Measurements from ENCODE around the gene TSKU. TPM values are rescaled to one million over a fixed set of nuclear protein-coding genes. Genes with fewer than 3 reads are reported as not detected.

TSKU gene
- total RNA-seq, 2 experiments from 2014 or later: 1.5 to 1.8 TPM

- no peak overlapping the region for H3K4me2 ChIP-seq (ENCODE audit: low read length)
- TF ChIP-seq, protein P1, sequence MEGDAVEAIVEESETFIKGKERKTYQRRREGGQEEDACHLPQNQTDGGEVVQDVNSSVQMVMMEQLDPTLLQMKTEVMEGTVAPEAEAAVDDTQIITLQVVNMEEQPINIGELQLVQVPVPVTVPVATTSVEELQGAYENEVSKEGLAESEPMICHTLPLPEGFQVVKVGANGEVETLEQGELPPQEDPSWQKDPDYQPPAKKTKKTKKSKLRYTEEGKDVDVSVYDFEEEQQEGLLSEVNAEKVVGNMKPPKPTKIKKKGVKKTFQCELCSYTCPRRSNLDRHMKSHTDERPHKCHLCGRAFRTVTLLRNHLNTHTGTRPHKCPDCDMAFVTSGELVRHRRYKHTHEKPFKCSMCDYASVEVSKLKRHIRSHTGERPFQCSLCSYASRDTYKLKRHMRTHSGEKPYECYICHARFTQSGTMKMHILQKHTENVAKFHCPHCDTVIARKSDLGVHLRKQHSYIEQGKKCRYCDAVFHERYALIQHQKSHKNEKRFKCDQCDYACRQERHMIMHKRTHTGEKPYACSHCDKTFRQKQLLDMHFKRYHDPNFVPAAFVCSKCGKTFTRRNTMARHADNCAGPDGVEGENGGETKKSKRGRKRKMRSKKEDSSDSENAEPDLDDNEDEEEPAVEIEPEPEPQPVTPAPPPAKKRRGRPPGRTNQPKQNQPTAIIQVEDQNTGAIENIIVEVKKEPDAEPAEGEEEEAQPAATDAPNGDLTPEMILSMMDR (conservative IDR thresholded peaks at IDR 0.05; ENCODE audit: low read length): no peak
- no peak for TF ChIP-seq EZH2phosphoT487 (IDR thresholded peaks at IDR 0.05; ENCODE audit: borderline replicate concordance, low read depth, low read length)
- no peaks in the 10 kb centered on the region for H3K4me1 ChIP-seq (ENCODE audit: insufficient read depth, low read length, poor library complexity, severe bottlenecking)
- H3K9me3 ChIP-seq (ENCODE audit: low read length): no peaks in the 10 kb centered on the region
- ChIA-PET CTCF (ENCODE audit: unreplicated experiment) (interaction anchor here (0.7 kb wide), 1 partner anchor 18 kb away, joined by 3 read pairs; no protein-coding TSS in a partner anchor), POLR2A (no interaction called here)
- no peak overlapping the region for H3K27ac ChIP-seq (ENCODE audit: low read depth, low read length, poor library complexity, severe bottlenecking)
- no TSS peak for BruUV-seq (replicated peaks)
- H3K4me3 ChIP-seq (ENCODE audit: low read depth, low read length, poor library complexity, severe bottlenecking): no peak overlapping the region
- no peak overlapping the region for H2AFZ ChIP-seq (ENCODE audit: low read length)
- H3K9me2 ChIP-seq (ENCODE audit: insufficient read depth, low read length): no peaks in the 10 kb centered on the region
- intact Hi-C loops (cut with micrococcal nuclease; ENCODE audit: unreplicated experiment): no loop called here
- no peak for DNase-seq (ENCODE audit: low spot score)
- H3K79me2 ChIP-seq (ENCODE audit: insufficient read depth, low read depth, low read length): no peaks in the 10 kb centered on the region
- no peaks in the 10 kb centered on the region for H3K36me3 ChIP-seq (ENCODE audit: insufficient read depth, low read length)
- no peaks in the 10 kb centered on the region for H4K20me1 ChIP-seq (ENCODE audit: insufficient read depth, low read length)
Measured at GRCh38 chr11:76762356-76762752, 20.8 kb upstream of the TSKU start.

DNA sequence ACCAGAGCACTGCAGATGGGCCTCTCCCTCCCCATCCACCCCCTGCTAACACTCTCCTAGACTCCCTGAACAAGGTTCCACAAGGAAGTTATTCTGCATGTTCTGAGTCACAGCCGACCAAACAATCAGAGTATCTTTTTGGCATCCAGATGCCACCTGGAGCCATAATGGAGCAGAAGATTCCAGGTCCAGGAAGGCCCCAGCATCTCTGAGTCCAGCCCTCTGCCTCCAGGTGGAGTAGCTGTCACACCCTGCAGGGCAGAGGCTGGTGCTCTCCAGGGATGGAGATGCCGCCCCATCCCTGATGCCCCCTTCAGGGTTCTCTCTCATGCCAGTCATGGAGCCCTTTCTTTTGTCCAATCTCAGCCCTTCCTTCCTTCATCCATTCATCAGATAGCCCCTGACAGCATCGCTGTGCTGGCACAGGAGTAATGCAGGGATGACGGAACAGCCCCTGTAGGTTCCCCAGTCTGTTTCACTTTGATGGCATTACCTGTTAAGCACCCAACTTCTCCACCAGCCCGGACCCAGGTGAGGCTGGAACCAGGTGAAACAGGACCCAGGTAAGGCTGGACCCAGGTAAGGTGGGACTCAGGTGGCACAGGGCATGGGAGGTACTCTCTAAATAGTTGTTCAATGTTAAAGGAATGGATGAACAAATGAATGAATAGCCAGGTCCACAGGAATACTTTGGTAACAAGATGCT, 20.1 kb upstream of the TSKU start:
- H2AFZ ChIP-seq (ENCODE audit: low read length): no peak overlapping the region
- BruUV-seq (replicated peaks): no TSS peak
- TF ChIP-seq, protein P1 (conservative IDR thresholded peaks at IDR 0.05; ENCODE audit: low read length): no peak
- no peaks in the 10 kb centered on the region for H3K4me1 ChIP-seq (ENCODE audit: insufficient read depth, low read length, poor library complexity, severe bottlenecking)
- ChIA-PET POLR2A (no interaction called here), CTCF (ENCODE audit: unreplicated experiment) (no interaction called here)
- H3K9me2 ChIP-seq (ENCODE audit: insufficient read depth, low read length): no peaks in the 10 kb centered on the region
- H3K4me3 ChIP-seq (ENCODE audit: low read depth, low read length, poor library complexity, severe bottlenecking): no peak overlapping the region
- no peaks in the 10 kb centered on the region for H3K79me2 ChIP-seq (ENCODE audit: insufficient read depth, low read depth, low read length)
- no peak overlapping the region for H3K4me2 ChIP-seq (ENCODE audit: low read length)
- H4K20me1 ChIP-seq (ENCODE audit: insufficient read depth, low read length): no peaks in the 10 kb centered on the region
- H3K27ac ChIP-seq (ENCODE audit: low read depth, low read length, poor library complexity, severe bottlenecking): no peak overlapping the region
- H3K36me3 ChIP-seq (ENCODE audit: insufficient read depth, low read length): no peaks in the 10 kb centered on the region
- intact Hi-C loops (cut with micrococcal nuclease; ENCODE audit: unreplicated experiment): no loop called here
- H3K9me3 ChIP-seq (ENCODE audit: low read length): no peaks in the 10 kb centered on the region
- no peak for DNase-seq (ENCODE audit: low spot score)

DNA sequence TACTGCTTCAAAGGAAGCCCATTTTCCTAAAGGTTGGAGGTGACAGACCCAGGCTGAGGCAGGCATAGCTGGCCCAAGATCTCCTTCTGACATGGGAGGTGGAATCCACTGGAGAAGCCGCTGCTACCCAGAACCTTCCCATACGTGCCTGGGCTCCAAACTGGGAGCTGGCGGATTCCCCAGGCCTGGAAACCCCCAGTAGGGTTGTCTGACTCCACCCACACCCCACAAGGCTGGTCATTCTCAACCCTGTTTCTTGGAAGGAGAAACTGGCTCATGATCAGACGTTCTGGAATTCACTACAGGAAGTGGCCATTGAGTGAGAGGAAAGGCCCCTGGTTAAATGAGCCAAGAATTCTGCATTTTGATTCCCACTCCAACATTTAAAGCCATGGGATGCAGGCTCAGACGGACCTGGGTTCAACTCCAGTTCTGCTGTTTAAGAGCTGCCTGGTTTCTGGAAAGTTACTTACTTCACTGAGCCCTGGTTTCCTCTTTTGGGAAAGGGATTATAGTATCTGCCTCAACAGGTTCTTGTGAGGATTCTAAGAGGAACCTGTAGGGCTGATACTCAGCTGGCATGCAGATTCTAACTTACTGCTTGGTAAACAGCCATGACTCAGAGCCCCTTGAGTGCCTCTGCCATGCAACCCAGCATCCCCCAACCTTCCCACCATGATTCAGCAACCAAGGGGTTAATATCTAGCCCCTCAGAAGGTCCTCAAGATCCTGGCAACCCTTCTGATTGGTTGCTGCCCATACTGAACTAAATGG, 19.4 kb upstream of the TSKU start:
- DNase-seq (ENCODE audit: low spot score): no peak
- H3K27ac ChIP-seq (ENCODE audit: low read depth, low read length, poor library complexity, severe bottlenecking): no peak overlapping the region
- no peaks in the 10 kb centered on the region for H3K9me2 ChIP-seq (ENCODE audit: insufficient read depth, low read length)
- no peak overlapping the region for H3K4me3 ChIP-seq (ENCODE audit: low read depth, low read length, poor library complexity, severe bottlenecking)
- POLR2A ChIA-PET: interaction anchor here (0.5 kb wide), 1 partner anchor 16 kb away, joined by 3 read pairs; no protein-coding TSS in a partner anchor
- BruUV-seq (replicated peaks): no TSS peak
- no peak overlapping the region for H3K4me2 ChIP-seq (ENCODE audit: low read length)
- no peaks in the 10 kb centered on the region for H3K79me2 ChIP-seq (ENCODE audit: insufficient read depth, low read depth, low read length)
- intact Hi-C loops (cut with micrococcal nuclease; ENCODE audit: unreplicated experiment): no loop called here
- CTCF ChIA-PET (ENCODE audit: unreplicated experiment): no interaction called here
- no peaks in the 10 kb centered on the region for H4K20me1 ChIP-seq (ENCODE audit: insufficient read depth, low read length)
- H3K36me3 ChIP-seq (ENCODE audit: insufficient read depth, low read length): no peaks in the 10 kb centered on the region
- H3K9me3 ChIP-seq (ENCODE audit: low read length): no peaks in the 10 kb centered on the region
- no peak overlapping the region for H2AFZ ChIP-seq (ENCODE audit: low read length)
- peaks cover 3% of the 10 kb centered on the region for H3K4me1 ChIP-seq (ENCODE audit: insufficient read depth, low read length, poor library complexity, severe bottlenecking)
- TF ChIP-seq EZH2phosphoT487 (IDR thresholded peaks at IDR 0.05; ENCODE audit: borderline replicate concordance, low read depth, low read length): no peak
- TF ChIP-seq, protein P1 (conservative IDR thresholded peaks at IDR 0.05; ENCODE audit: low read length): no peak

Measured in OCI-LY7 (cell line).